Stimulated activated CD8-positive, alpha-beta memory T cell treated with anti-CD3 and anti-CD28 coated beads, Interleukin-15, amount 100 ng/mL, for 4 hours (primary cell): ENCODE data around the gene TRPM3.

Experiments
- DNase-seq, 2 donors: peaks; one replicate each; pipeline ENCODE4 v3.0.0-alpha.2; 2020; ENCODE audit warnings: low read depth in 2 of 2

TRPM3 gene

GRCh38 chr9:70526902-70527301 is 594.5 kb downstream of the TRPM3 start:
- DNase-seq: no peak

GRCh38 chr9:70525519-70525918 is 595.9 kb downstream of the TRPM3 start:
- DNase-seq: no peak

DNA sequence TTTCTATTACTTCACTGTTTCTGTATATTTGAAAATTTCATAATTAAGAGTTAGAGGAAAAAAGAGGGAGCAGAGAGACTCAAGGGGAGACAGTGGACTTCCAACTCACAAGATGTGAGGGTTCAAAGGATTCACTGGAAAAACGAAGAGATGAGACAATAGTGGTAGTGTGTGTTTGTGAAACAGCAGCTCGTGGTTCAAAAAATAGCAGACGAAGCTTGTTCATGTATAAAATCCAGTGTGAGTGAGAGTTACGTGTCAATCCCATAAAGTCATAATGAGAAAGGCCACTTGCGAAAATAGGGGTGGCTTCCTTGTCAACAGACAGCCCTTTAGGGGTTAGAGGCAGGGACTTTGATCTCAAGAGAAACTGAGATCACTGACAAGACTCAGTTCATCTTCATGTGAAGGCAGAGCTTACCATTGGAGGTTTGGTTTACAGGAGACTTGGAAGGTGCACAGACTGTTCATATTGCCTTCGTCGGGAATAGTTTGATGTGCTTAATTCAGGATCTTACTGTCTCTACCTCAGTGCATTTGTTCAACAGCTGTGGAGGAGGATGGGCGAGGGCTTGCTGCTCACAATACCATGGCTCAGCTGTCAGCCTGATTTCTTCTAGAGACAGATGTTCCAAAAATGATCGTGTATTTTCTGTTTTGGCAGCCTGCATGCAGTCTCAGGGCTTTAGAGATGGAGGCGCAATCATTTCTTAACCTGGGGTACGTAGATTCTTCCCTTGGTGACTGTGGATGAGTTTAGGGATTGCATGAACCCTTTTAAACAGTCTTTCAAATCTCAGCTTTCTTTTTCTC is 601.3 kb downstream of the TRPM3 start:
- no peak for DNase-seq

- no peak for DNase-seq
These were observed 603.4 kb downstream of the TRPM3 start for GRCh38 chr9:70517926-70518610.

DNA sequence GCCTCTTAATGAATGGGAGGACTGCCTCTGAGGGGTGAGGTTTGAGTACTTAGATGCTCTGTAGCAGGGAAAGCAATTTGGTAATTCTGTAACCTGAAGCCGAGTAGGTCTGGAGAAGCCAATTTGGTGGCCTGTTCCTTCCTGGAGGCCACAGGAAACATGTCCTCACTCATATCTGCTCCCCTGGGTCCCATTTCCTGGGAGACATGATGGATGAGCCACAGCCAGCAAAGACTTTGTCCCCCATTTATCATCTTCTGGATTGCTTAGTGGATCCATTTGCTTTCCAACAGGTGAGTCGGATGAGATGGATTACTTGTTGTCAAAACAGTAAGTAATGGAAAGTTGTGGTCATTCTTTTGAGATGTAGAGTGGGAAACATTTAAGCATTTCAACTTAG is 607.1 kb downstream of the TRPM3 start:
- DNase-seq: no peak

DNA sequence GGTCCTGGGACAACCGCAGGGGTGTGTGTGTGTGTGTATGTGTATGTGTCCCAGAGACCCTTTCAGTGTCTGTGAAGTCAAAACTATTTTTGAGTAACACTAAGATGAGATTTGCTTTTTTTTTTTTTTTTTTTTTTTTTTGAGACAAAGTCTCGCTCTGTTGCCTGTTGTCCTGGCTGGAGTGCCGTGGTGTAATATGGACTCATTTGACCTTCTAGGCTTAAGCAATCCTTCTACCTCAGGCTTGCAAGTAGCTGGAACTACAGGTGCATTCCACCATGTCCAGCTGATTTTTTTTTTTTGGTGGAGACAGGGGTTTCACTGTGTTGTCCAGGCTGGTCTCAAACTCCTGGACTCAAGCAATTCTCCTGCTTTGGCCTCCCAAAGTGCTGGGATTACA is 609.6 kb downstream of the TRPM3 start:
- DNase-seq: no peak

- DNase-seq: no peak
These were observed 611.2 kb downstream of the TRPM3 start for GRCh38 chr9:70510157-70510770.

GRCh38 chr9:70506159-70506558 is 615.3 kb downstream of the TRPM3 start:
- DNase-seq: no peak

GRCh38 chr9:70504834-70505233 is 616.6 kb downstream of the TRPM3 start:
- DNase-seq: no peak

- DNase-seq: no peak
These were observed 618.7 kb downstream of the TRPM3 start for GRCh38 chr9:70502690-70503089.

DNA sequence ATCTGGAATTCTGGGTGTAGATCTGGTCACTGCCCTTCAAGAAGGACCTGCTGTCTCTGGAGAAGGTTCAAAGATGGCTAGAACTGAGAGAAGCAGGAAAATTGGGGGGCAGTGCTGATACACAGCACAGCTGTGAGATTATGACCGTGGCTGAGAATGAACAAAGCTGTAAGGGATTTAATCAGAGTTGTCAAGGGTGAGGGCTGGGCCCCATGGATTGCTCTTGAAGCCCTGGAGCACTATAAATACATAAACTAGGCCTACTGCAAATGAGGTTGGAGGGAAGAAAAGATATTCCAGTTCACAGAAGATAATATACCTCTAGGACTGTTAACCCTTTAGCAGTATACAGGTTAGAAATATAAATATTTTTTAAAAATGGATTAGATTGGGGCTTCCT is 620.6 kb downstream of the TRPM3 start:
- no peak for DNase-seq

GRCh38 chr9:70499621-70500020 is 621.8 kb downstream of the TRPM3 start:
- DNase-seq: no peak

- no peak for DNase-seq
These were observed 622.6 kb downstream of the TRPM3 start for GRCh38 chr9:70498866-70499265.

GRCh38 chr9:70496244-70496643 is 625.2 kb downstream of the TRPM3 start:
- DNase-seq: no peak

DNA sequence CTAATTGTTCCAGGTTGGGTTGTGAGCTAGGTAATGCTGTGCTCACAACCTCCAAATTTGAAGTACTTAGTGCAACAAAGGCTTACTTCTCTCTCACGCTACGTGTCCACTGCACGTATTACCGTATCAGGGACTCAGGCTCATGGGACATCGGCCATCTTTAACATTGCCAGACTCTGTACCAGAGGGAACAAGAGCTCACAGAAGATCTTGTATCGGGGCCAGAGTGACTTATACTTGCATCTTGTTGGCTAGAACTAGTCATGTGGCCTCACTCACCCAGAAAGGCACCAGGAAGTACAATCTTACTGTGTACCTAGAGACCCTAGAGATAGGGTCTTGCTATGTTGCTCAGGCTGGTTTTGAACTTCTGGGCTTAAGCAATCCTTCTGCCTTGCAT is 625.9 kb downstream of the TRPM3 start:
- no peak for DNase-seq

DNA sequence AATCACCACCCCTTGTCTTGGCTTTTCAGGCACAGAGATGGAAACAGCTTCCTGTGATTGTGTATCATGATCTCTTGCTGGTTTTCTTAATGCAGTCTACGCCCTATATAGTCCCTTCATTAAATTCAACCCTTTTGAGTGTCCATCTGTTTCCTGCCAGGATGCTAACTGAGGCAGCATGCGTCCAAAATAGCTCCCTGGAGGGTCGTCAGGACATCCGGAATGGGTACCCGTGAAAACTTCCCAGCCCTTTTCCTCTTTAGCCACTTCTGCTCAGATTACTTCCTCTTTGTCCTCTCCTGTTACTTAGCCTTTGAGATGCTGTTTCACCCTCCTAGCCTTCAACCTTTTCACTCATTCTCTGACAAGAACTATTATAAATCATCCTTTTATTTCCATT is 627.2 kb downstream of the TRPM3 start:
- DNase-seq: no peak

DNA sequence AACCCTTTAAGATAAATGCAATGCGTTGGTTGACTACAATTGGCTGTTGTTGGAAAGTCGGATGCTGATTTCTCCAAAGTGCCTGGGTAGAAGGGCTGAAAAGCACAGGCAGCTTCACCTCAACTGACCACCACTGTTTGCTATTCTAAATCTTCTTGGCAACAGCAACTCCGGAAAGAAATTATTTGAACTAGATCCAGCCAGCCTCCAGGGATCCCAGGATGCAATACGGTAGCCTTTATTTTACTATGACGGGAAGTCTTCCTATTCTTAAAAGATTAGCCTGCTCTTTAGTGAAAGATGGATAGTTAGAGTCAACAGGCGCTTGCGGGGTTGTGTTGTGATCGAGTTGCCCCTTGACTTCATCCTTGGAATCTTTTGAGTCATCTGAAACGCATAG is 628.4 kb downstream of the TRPM3 start:
- no peak for DNase-seq

DNA sequence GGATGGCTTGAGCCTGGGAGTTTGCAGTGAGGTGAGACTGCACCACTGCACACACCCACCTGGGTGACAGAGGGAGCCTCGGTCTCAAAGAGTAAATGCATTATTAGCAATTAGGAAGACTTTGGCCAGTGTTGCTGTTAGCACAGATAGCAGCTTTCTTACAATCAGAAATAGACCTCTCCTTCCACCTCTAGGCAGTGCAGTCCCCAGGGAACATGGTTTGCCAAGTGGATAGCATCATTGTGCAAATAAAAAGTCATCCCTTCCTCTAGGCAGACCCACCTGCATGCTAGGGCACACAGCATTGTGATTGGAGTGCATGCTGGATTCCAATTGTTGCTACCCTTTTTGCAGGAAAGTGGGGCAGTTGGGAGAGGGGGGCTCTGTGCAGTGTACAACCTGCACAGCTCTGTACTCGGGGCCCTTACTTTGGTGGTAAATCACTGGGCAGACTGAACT is 629.1 kb downstream of the TRPM3 start:
- DNase-seq: no peak

DNA sequence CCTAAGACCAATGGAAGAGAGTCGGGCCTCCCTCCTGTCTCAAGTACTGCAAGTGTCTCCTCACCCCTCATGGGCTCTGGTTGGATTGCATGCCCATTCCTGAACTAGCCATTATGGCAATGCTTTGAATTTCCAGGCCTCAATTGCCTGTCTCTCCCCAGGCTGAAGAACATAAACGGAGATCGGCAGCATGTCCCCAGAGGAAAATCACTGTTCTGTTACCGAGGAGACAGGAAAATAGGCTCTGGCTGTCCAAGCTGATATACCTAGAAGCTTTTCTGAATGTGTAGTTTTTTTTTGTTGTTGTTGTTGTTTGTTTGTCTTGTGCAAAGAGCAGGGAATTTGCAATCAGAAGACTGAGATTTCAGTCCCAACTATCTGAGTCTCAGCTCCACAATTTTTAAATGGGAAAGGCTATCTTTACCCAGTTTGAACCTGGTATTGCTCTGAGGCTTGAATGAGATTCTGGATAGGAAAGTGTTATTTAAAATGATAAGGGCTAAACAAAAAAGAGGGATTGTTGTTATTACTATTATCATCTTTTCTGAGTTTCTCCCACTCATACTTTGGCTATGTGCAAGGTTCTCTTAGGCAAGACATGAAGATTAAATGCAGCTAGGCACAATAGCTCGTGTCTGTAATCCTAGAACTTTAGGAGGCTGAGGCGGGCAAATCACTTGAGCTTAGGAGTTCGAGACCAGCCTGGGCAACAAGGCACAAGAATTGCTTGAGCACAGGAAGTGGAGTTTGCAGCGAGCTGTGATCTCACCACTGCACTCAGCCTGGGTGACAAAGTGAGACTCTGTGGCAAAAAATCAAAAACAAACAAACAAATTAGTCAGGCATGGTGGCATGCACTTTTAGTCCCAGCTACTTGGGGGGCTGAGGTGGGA is 629.7 kb downstream of the TRPM3 start:
- DNase-seq: no peak

GRCh38 chr9:70490478-70490877 is 630.9 kb downstream of the TRPM3 start:
- DNase-seq: no peak

GRCh38 chr9:70488793-70489105 is 632.7 kb downstream of the TRPM3 start:
- no peak for DNase-seq
